HepG2 (cell line): Measurements from ENCODE around the gene CDKN3. TPM values are rescaled to one million over a fixed set of nuclear protein-coding genes. Genes with fewer than 3 reads are reported as not detected.

Experiments
- CENPX ChIP-seq: sonication (generic); formaldehyde crosslinking; IDR thresholded peaks from 2 replicates; pipeline ENCODE4 v1.9.0; 2021; ENCODE audit warnings: mild to moderate bottlenecking, missing genetic modification reagents, moderate library complexity
- CHCHD3 ChIP-seq: sonication (generic); formaldehyde crosslinking; IDR thresholded peaks from 2 replicates; pipeline ENCODE4 v1.8.0; 2022; ENCODE audit warnings: mild to moderate bottlenecking, missing genetic modification reagents, moderate library complexity
- DR1 ChIP-seq: sonication (generic); formaldehyde crosslinking; IDR thresholded peaks from 2 replicates; pipeline ENCODE4 v1.8.0; 2021; ENCODE audit warnings: mild to moderate bottlenecking, missing genetic modification reagents, inconsistent platforms
- ETV5 ChIP-seq: IDR thresholded peaks from 2 replicates; pipeline ENCODE4 v1.6.1; 2018; ENCODE audit warnings: missing biosample characterization, missing genetic modification reagents, inconsistent platforms, borderline replicate concordance
- GABPA ChIP-seq, 2 experiments: IDR thresholded peaks; 2 replicates each; pipeline ENCODE4 v1.6.1; 2011 to 2016; ENCODE audit warnings: low read depth in 2 of 2, low read length in 1 of 2, missing biosample characterization in 1 of 2, missing genetic modification characterization in 1 of 2
- GTF2F1 ChIP-seq: fragments of 150-350 bp; IDR thresholded peaks from 2 replicates; pipeline ENCODE4 v1.6.1; 2014; ENCODE audit warnings: low read length
- HDAC2 ChIP-seq: sonication (generic); formaldehyde crosslinking; IDR thresholded peaks from 2 replicates; pipeline ENCODE4 v1.4.0; 2020; ENCODE audit warnings: missing genetic modification reagents
- KLF9 ChIP-seq: IDR thresholded peaks from 2 replicates; pipeline ENCODE4 v1.6.1; 2016; ENCODE audit warnings: low read depth
- MEF2D ChIP-seq: sonication (generic); formaldehyde crosslinking; IDR thresholded peaks from 2 replicates; pipeline ENCODE4 v1.5.1; 2020; ENCODE audit warnings: mild to moderate bottlenecking, missing genetic modification reagents
- NR1H2 ChIP-seq: sonication (generic); formaldehyde crosslinking; IDR thresholded peaks from 2 replicates; pipeline ENCODE4 v1.8.1; 2022; ENCODE audit warnings: low read depth, missing genetic modification reagents, borderline replicate concordance
- NR2F1 ChIP-seq, 2 experiments: fragments of 450-650 bp in 1 of 2; formaldehyde crosslinking in 1 of 2; IDR thresholded peaks; 2 replicates each; pipeline versions ENCODE4 v1.5.0 to v1.6.1; 2016 to 2020; ENCODE audit warnings: mild to moderate bottlenecking in 1 of 2, missing compliant biosample characterization in 1 of 2, missing genetic modification reagents in 1 of 2, moderate library complexity in 1 of 2
- SAFB2 ChIP-seq: sonication (generic); formaldehyde crosslinking; IDR thresholded peaks from 2 replicates; pipeline ENCODE4 v1.5.1; 2020; ENCODE audit warnings: missing genetic modification reagents, low read depth, mild to moderate bottlenecking, borderline replicate concordance
- SMARCE1 ChIP-seq: fragments of 450-650 bp; IDR thresholded peaks from 2 replicates; pipeline ENCODE4 v1.6.1; 2017; ENCODE audit warnings: borderline replicate concordance
- SP4 ChIP-seq: sonication (generic); formaldehyde crosslinking; IDR thresholded peaks from 2 replicates; pipeline ENCODE4 v1.8.1; 2023; ENCODE audit warnings: mild to moderate bottlenecking, missing genetic modification reagents
- TBL1XR1 ChIP-seq: fragments of 150-350 bp; IDR thresholded peaks from 2 replicates; pipeline ENCODE4 v1.6.1; 2014; ENCODE audit warnings: borderline replicate concordance, low read length; ENCODE audit not compliant: partially characterized antibody
- TOPORS ChIP-seq: sonication (generic); formaldehyde crosslinking; IDR thresholded peaks from 2 replicates; pipeline ENCODE4 v1.8.0; 2023; ENCODE audit warnings: mild to moderate bottlenecking, missing genetic modification reagents
- ZBTB44 ChIP-seq: sonication (generic); formaldehyde crosslinking; IDR thresholded peaks from 2 replicates; pipeline ENCODE4 v1.4.0; 2020; ENCODE audit warnings: missing genetic modification reagents
- ZMAT5 ChIP-seq: sonication (generic); formaldehyde crosslinking; IDR thresholded peaks from 2 replicates; pipeline ENCODE4 v1.5.0; 2020; ENCODE audit warnings: mild to moderate bottlenecking, low read depth, missing genetic modification reagents, borderline replicate concordance
- ZNF260 ChIP-seq: sonication (generic); formaldehyde crosslinking; IDR thresholded peaks from 2 replicates; pipeline ENCODE4 v1.4.0; 2020; ENCODE audit warnings: missing genetic modification reagents, low read depth, mild to moderate bottlenecking, borderline replicate concordance
- ZNF335 ChIP-seq: sonication (generic); formaldehyde crosslinking; IDR thresholded peaks from 2 replicates; pipeline ENCODE4 v1.4.0; 2020; ENCODE audit warnings: missing genetic modification reagents
- polyA plus RNA-seq, 8 experiments: library from polyadenylated mRNA; depleted of rRNA in 3 of 8; stranded (reverse) in 7 of 8; unstranded in 1 of 8; fragments of >200 nt; fragmentation: Illumina TruSeq in 4 of 8; extraction: Trizol in 4 of 8; gene quantifications; 2 replicates each; pipeline versions ENCODE4 v1.2.1 to v1.2.3, GENCODE V29; 2011 to 2016; ENCODE audit warnings: low read depth in 4 of 8, missing spikeins in 1 of 8, mixed read lengths in 1 of 8; ENCODE audit not compliant: insufficient read depth in 1 of 8
- total RNA-seq, 5 experiments: library from RNA; depleted of rRNA; stranded (reverse); fragments of >200 nt; fragmentation: Illumina TruSeq; extraction: Trizol; gene quantifications; 2 replicates each; pipeline ENCODE4 v1.2.3, GENCODE V29; 2016; ENCODE audit warnings: low read depth in 1 of 5
- TF ChIP-seq, protein P1 (sequence below): sonication (generic); formaldehyde crosslinking; IDR thresholded peaks from 2 replicates; pipeline ENCODE4 v1.4.0; 2020; ENCODE audit warnings: missing genetic modification reagents, borderline replicate concordance
- TF ChIP-seq, protein P2 (sequence below), 2 experiments: IDR thresholded peaks; 2 replicates each; pipeline ENCODE4 v1.6.1; 2011 to 2012; ENCODE audit warnings: low read length in 2 of 2, borderline replicate concordance in 1 of 2, low read depth in 1 of 2, mild to moderate bottlenecking in 1 of 2, moderate library complexity in 1 of 2
- TF ChIP-seq, protein P3 (sequence below): sonication (generic); formaldehyde crosslinking; IDR thresholded peaks from 2 replicates; pipeline ENCODE4 v1.4.0; 2020; ENCODE audit warnings: missing genetic modification reagents

CDKN3 gene
- total and polyA plus RNA-seq, 2 of the 13 experiments (the other 11 are each of a cell fraction or from before 2014, with no cell fraction given), result 63.0 to 88.9 TPM

DNA sequence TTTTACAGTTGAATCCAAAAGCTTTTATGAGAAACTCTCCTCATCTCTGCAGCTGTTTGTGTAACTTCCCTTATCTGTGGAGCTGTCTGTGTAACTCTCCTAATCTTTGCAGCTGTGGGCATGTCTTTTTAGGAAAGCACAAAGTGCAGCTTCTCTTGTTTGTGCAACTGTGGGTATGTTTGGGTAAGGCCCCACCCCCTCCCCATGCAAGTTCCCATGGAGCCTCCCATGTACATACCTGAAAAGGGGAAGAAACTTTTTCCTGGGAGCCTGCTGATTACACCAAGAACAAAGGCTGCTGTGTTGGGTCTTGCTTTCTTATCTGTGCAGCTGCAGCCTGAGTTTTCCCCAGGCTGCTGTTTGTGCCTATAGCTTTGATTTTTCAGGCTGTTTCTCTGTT, 42.7 kb upstream of the CDKN3 start (continued):
- TF ChIP-seq NR2F1 (CRISPR knock-in tag; IDR thresholded peaks at IDR 0.05) (peak; percentile 39 to 68; a peak in 3 of 4 replicates), HDAC2 (CRISPR knock-in tag) (peak; percentile 99), ZMAT5 (CRISPR knock-in tag) (no peak), TBL1XR1 (peak; percentile 98), KLF9 (no peak; the same call in 1 of the 2 replicates), SMARCE1 (no peak), SAFB2 (CRISPR knock-in tag) (no peak), ZBTB44 (CRISPR knock-in tag) (no peak), ETV5 (peak; percentile 85; the same call in 1 of the 2 replicates), SP4 (no peak; the same call in 1 of the 2 replicates), ZNF260 (CRISPR knock-in tag) (no peak), TOPORS (CRISPR knock-in tag) (no peak), ZNF335 (CRISPR knock-in tag) (peak; percentile 80), GABPA (IDR thresholded peaks at IDR 0.05; ENCODE audit: low read depth, low read length) (no peak), GABPA (CRISPR knock-in tag; IDR thresholded peaks at IDR 0.05; ENCODE audit: low read depth) (peak; percentile 57; the same call in 1 of the 2 replicates), CHCHD3 (no peak), MEF2D (CRISPR knock-in tag) (peak; percentile 97), NR1H2 (CRISPR knock-in tag) (no peak), CENPX (CRISPR knock-in tag) (no peak), GTF2F1 (no peak), DR1 (CRISPR knock-in tag) (no peak)
- TF ChIP-seq, protein P1, sequence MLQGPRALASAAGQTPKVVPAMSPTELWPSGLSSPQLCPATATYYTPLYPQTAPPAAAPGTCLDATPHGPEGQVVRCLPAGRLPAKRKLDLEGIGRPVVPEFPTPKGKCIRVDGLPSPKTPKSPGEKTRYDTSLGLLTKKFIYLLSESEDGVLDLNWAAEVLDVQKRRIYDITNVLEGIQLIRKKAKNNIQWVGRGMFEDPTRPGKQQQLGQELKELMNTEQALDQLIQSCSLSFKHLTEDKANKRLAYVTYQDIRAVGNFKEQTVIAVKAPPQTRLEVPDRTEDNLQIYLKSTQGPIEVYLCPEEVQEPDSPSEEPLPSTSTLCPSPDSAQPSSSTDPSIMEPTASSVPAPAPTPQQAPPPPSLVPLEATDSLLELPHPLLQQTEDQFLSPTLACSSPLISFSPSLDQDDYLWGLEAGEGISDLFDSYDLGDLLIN, result no peak
- TF ChIP-seq, protein P2, sequence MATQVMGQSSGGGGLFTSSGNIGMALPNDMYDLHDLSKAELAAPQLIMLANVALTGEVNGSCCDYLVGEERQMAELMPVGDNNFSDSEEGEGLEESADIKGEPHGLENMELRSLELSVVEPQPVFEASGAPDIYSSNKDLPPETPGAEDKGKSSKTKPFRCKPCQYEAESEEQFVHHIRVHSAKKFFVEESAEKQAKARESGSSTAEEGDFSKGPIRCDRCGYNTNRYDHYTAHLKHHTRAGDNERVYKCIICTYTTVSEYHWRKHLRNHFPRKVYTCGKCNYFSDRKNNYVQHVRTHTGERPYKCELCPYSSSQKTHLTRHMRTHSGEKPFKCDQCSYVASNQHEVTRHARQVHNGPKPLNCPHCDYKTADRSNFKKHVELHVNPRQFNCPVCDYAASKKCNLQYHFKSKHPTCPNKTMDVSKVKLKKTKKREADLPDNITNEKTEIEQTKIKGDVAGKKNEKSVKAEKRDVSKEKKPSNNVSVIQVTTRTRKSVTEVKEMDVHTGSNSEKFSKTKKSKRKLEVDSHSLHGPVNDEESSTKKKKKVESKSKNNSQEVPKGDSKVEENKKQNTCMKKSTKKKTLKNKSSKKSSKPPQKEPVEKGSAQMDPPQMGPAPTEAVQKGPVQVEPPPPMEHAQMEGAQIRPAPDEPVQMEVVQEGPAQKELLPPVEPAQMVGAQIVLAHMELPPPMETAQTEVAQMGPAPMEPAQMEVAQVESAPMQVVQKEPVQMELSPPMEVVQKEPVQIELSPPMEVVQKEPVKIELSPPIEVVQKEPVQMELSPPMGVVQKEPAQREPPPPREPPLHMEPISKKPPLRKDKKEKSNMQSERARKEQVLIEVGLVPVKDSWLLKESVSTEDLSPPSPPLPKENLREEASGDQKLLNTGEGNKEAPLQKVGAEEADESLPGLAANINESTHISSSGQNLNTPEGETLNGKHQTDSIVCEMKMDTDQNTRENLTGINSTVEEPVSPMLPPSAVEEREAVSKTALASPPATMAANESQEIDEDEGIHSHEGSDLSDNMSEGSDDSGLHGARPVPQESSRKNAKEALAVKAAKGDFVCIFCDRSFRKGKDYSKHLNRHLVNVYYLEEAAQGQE (IDR thresholded peaks at IDR 0.05; ENCODE audit: borderline replicate concordance in 1 of 2, low read depth in 1 of 2, low read length in 2 of 2), result peak in 1 of 2 experiments; percentile 84; a peak in 2 of 4 replicates
- TF ChIP-seq, protein P3, sequence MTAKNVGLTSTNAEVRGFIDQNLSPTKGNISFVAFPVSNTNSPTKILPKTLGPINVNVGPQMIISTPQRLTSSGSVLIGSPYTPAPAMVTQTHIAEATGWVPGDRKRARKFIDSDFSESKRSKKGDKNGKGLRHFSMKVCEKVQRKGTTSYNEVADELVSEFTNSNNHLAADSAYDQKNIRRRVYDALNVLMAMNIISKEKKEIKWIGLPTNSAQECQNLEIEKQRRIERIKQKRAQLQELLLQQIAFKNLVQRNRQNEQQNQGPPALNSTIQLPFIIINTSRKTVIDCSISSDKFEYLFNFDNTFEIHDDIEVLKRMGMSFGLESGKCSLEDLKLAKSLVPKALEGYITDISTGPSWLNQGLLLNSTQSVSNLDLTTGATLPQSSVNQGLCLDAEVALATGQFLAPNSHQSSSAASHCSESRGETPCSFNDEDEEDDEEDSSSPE, result 0 out of 2 replicates have a peak, but pooled peaks have one; percentile 55
